LNCAP (cell line): ENCODE results near the gene PTPRO.

Experiments used
- TF ChIP-seq, protein P1 (sequence below): fragments of 450-650 bp; IDR thresholded peaks from 2 replicates; pipeline ENCODE4 v1.5.1; 2017; ENCODE audit warnings: mild to moderate bottlenecking

PTPRO gene

GRCh38 chr12:15544589-15544988, 222.3 kb downstream of the PTPRO start:
- TF ChIP-seq, protein P1, sequence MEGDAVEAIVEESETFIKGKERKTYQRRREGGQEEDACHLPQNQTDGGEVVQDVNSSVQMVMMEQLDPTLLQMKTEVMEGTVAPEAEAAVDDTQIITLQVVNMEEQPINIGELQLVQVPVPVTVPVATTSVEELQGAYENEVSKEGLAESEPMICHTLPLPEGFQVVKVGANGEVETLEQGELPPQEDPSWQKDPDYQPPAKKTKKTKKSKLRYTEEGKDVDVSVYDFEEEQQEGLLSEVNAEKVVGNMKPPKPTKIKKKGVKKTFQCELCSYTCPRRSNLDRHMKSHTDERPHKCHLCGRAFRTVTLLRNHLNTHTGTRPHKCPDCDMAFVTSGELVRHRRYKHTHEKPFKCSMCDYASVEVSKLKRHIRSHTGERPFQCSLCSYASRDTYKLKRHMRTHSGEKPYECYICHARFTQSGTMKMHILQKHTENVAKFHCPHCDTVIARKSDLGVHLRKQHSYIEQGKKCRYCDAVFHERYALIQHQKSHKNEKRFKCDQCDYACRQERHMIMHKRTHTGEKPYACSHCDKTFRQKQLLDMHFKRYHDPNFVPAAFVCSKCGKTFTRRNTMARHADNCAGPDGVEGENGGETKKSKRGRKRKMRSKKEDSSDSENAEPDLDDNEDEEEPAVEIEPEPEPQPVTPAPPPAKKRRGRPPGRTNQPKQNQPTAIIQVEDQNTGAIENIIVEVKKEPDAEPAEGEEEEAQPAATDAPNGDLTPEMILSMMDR, result no peak

DNA sequence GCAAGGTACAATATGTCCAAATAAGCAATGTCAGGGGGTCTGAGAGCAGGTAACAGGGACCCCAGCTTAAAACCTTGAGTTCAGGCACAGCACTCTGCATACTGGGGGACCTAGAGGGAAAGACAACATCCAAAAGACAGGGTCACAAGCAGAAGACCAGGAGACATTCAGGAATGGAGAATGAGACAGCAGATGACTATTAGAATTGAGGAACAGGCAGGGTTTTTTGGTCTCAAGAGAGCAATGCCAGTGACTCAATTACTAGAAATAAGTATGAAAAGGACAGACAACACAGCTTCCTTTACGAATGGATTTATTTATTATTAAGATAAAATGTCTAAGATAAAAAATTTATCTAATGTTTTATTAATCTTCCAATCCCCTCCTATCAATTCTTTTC, 223.0 kb downstream of the PTPRO start:
- TF ChIP-seq, protein P1, result no peak

DNA sequence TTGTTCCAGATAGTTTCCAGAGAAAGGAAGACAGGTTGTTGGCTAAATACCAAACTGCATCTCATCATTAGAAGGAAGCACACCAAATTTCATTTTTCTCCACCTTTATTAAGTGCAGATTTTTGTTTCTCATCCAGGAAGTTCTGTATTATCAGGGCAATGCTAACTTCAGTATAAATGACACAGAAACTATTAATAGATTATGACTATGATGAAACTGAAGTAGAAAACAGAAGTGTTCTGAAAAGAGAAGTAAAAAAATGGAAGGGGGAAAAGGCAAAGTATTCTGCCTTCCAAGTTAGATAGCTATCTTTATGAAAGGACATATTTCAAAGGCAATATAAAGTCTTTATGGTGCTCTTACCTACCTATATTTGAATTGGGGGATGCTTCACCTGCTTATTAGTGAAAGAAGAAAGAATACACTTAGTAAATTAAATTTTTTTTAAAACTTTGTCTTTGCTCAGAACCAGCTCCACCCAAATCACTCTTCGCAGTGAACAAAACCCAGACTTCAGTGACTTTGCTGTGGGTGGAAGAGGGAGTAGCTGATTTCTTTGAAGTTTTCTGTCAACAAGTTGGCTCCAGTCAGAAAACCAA, 223.9 kb downstream of the PTPRO start:
- TF ChIP-seq, protein P1, result no peak

- TF ChIP-seq, protein P1, result no peak
Measured at GRCh38 chr12:15547063-15547462, 224.8 kb downstream of the PTPRO start.

- TF ChIP-seq, protein P1, result no peak
Measured at GRCh38 chr12:15547691-15548090, 225.4 kb downstream of the PTPRO start.

DNA sequence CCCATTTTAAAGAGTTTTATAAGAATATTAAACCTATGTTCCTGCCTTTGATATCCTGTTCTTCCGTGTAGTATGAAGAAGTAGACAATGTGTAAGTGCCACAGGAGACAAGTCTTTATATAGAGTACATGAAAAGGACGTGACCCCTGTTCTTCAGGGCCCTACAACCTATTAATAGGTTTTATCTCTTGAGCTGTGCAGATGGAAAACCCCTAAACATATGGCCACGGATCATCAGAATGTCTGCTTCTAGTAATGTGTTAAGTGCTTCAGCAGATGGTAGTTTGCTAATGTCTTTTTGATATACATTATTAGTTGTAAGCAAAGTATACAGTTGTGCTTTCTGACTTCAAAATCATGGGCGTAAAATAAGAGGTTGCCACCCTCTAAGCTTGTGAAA, 228.5 kb downstream of the PTPRO start:
- TF ChIP-seq, protein P1, result no peak

- TF ChIP-seq, protein P1, result no peak
Measured at GRCh38 chr12:15555446-15555845, 233.1 kb downstream of the PTPRO start.
